Panc1 (cell line): ENCODE measurements around the gene ALKBH4. TPM values are rescaled to one million over a fixed set of nuclear protein-coding genes. Genes with fewer than 3 reads are reported as not detected.

Experiments
- ATAC-seq: fragments of 200-7000 bp; cut with Tn5 transposase; 2 replicates; pipeline ENCODE4 v1.9.1; 2020; ENCODE audit warnings: mild to moderate bottlenecking, moderate library complexity
- BruUV-seq: library from RNA; stranded (reverse); fragments of 400-500 nt; replicated peaks from 2 replicates; lab custom pipeline; 2021; lab: Mats Ljungman, UMichigan
- CTCF ChIA-PET: fragments of 300-600 bp; sonication (Branson Sonifier 250); formaldehyde crosslinking; loops from one replicate; lab custom pipeline; 2022; ENCODE audit warnings: antibody characterized with exemption; lab: Charles Lee
- POLR2A ChIA-PET: fragments of 300-600 bp; sonication (Branson Sonifier 250); formaldehyde crosslinking; loops from one replicate; lab custom pipeline; 2022; ENCODE audit warnings: antibody characterized with exemption; lab: Charles Lee
- DNase-seq: peaks from one replicate; pipeline ENCODE4 v3.0.0-alpha.2; 2010; ENCODE audit warnings: low read depth, low spot score
- H3K27ac ChIP-seq: 2 replicates; pipeline ENCODE4 v1.5.1; 2011; ENCODE audit warnings: mild to moderate bottlenecking, low read length, inconsistent platforms
- H3K27me3 ChIP-seq: fragments of 200-500 bp; sonication (Bioruptor generic); 2 replicates; pipeline ENCODE4 v1.6.0; 2014; ENCODE audit warnings: low read length, inconsistent platforms; ENCODE audit not compliant: control insufficient read depth, insufficient read depth
- H3K36me3 ChIP-seq: fragments of 200-500 bp; sonication (Bioruptor generic); 2 replicates; pipeline ENCODE4 v1.5.1; 2014; ENCODE audit warnings: inconsistent platforms, mild to moderate bottlenecking, low read length, moderate library complexity; ENCODE audit not compliant: control insufficient read depth, insufficient read depth
- H3K4me1 ChIP-seq: 2 replicates; pipeline ENCODE4 v1.5.1; 2011; ENCODE audit warnings: inconsistent platforms, mild to moderate bottlenecking, low read length, moderate library complexity; ENCODE audit not compliant: control insufficient read depth, insufficient read depth
- H3K4me3 ChIP-seq, 2 experiments: 2 replicates each; pipeline ENCODE4 v1.5.1; 2011 to 2012; ENCODE audit warnings: low read depth in 2 of 2, low read length in 2 of 2, mild to moderate bottlenecking in 2 of 2, inconsistent platforms in 1 of 2, moderate library complexity in 1 of 2
- H3K9me3 ChIP-seq: fragments of 200-500 bp; sonication (Bioruptor generic); 2 replicates; pipeline ENCODE4 v1.5.1; 2014; ENCODE audit warnings: low read depth, mild to moderate bottlenecking, inconsistent platforms, low read length, moderate library complexity; ENCODE audit not compliant: control insufficient read depth, insufficient read depth
- CTCF ChIP-seq: fragments of 450-650 bp; IDR thresholded peaks from 2 replicates; pipeline ENCODE4 v1.5.1; 2017; ENCODE audit warnings: mild to moderate bottlenecking
- POLR2AphosphoS5 ChIP-seq: IDR thresholded peaks from 2 replicates; pipeline ENCODE4 v1.6.1; 2012; ENCODE audit warnings: mild to moderate bottlenecking, low read depth, low read length, moderate library complexity
- REST ChIP-seq, 2 experiments: IDR thresholded peaks; 2 replicates each; pipeline ENCODE4 v1.6.1; 2011 to 2012; ENCODE audit warnings: low read depth in 2 of 2, control low read depth in 1 of 2, low read length in 1 of 2, mild to moderate bottlenecking in 1 of 2, moderate library complexity in 1 of 2; ENCODE audit not compliant: insufficient read depth in 1 of 2
- SIN3A ChIP-seq: IDR thresholded peaks from 2 replicates; pipeline ENCODE4 v1.6.1; 2012; ENCODE audit warnings: low read depth, mild to moderate bottlenecking, low read length, moderate library complexity, borderline replicate concordance; ENCODE audit not compliant: insufficient read depth
- TCF7L2 ChIP-seq: IDR thresholded peaks from 2 replicates; pipeline ENCODE4 v1.6.1; 2011; ENCODE audit warnings: mild to moderate bottlenecking, low read depth, low read length, inconsistent platforms
- in situ Hi-C: cut with HindIII; loops from 2 replicates; pipeline ENCODE4 v1.10.0; 2016; ENCODE audit warnings: low sequenced_read_pairs, low pct_unique_long_range_greater_than_20kb
- intact Hi-C: fragments of 100-400 bp; cut with micrococcal nuclease; formaldehyde crosslinking; loops from one replicate; pipeline ENCODE4 v1.10.0; 2022; ENCODE audit not compliant: unreplicated experiment
- total RNA-seq: library from RNA; stranded (reverse); gene quantifications from one replicate; pipeline ENCODE4 v1.2.1, GENCODE V29; 2021; ENCODE audit not compliant: unreplicated experiment

ALKBH4 gene
- total RNA-seq, 1 experiment from 2014 or later, result 19.0 TPM

- intact Hi-C loops (no loop called here), in situ Hi-C loops (no loop called here)
- no TSS peak for BruUV-seq
- no peak for DNase-seq
- Histone ChIP-seq H3K4me1 (peaks cover 7% of the 10 kb centered on the region; the same call in 1 of the 2 replicates), H3K27me3 (no peaks in the 10 kb centered on the region), H3K27ac (no peak overlapping the region), H3K36me3 (peaks cover 2% of the 10 kb centered on the region; the same call in 1 of the 2 replicates), H3K4me3 (no peak overlapping the region), H3K9me3 (no peaks in the 10 kb centered on the region)
- ChIA-PET POLR2A (no interaction called here), CTCF (no interaction called here)
- no peak for ATAC-seq
- TF ChIP-seq CTCF (no peak), POLR2AphosphoS5 (no peak)
Measured at GRCh38 chr7:102459221-102459844, 5.3 kb downstream of the ALKBH4 start.

DNA sequence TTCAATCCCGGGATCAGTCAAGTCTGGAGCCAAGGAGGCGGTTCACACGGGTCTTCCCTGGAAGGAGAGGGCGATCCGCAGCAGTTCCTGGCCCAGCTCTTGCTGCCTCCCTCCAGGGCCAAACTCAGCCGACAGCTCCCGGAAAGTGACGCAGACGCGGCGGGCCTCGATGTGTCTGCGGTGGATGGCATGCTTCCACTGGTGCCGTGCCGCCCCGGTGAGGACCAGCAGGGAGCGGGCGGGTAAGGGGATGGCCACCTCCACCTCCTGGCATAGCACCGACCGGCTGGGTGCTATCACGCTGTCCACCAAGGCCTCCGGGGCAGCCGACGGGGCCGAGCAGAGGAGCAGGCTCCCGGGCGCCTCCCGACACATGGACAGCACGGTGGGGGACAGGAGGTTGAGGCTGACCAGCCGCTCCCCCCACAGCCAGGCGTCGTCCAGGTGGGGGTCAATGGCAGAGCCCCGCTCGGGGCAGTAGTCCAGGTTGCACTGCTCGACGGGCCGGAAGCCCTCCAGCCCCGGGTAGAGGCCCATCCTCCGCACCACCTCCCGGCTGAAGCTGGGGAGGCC, 7.2 kb downstream of the ALKBH4 start:
- Histone ChIP-seq H3K27me3 (no peaks in the 10 kb centered on the region), H3K27ac (no peak overlapping the region), H3K9me3 (no peaks in the 10 kb centered on the region), H3K36me3 (no peaks in the 10 kb centered on the region), H3K4me1 (0 out of 2 replicates have a peak, but pooled peaks cover 5% of the 10 kb centered on the region), H3K4me3 (no peak overlapping the region)
- no TSS peak for BruUV-seq
- in situ Hi-C loops, result no loop called here
- intact Hi-C loops, result no loop called here
- DNase-seq (no peak), ATAC-seq (no peak)
- ChIA-PET POLR2A (no interaction called here), CTCF (interaction anchor here (0.7 kb wide), 1 partner anchor 20 kb away, joined by 5 read pairs; no protein-coding TSS in a partner anchor)
- TF ChIP-seq POLR2AphosphoS5 (no peak), TCF7L2 (no peak), SIN3A (no peak), CTCF (no peak), REST (IDR thresholded peaks at IDR 0.05; ENCODE audit: insufficient read depth in 1 of 2, low read depth in 2 of 2, low read length in 1 of 2) (no peak)
